RWPE1 (cell line): ENCODE results near the gene ELOVL2.

Source experiments
- CTCF ChIA-PET: fragments of 350-600 bp; sonication (Branson Sonifier 250); formaldehyde crosslinking; extraction: SDS; loops from one replicate; lab custom pipeline; 2021; lab: Yijun Ruan, JAX
- POLR2A ChIA-PET: fragments of 400-600 bp; formaldehyde crosslinking; extraction: SDS; loops from one replicate; lab custom pipeline; 2020; ENCODE audit warnings: antibody characterized with exemption; ENCODE audit not compliant: low non-redundant PET; lab: Yijun Ruan, JAX
- DNase-seq: peaks from one replicate; pipeline ENCODE4 v3.0.0; 2012; ENCODE audit warnings: low spot score
- H3K27ac ChIP-seq: fragments of 450-650 bp; 2 replicates; pipeline ENCODE4 v1.5.1; 2017
- CTCF ChIP-seq: fragments of 450-650 bp; conservative IDR thresholded peaks from 2 replicates; pipeline ENCODE4 v1.5.1; 2017; ENCODE audit warnings: low read depth, mild to moderate bottlenecking

The ELOVL2 gene

GRCh38 chr6:11012976-11013720, 31.0 kb downstream of the ELOVL2 start:
- POLR2A ChIA-PET: no interaction called here
- CTCF ChIA-PET: no interaction called here
- no peak for DNase-seq
- no peak for TF ChIP-seq CTCF
- H3K27ac ChIP-seq: no peak overlapping the region

- TF ChIP-seq CTCF: no peak
- POLR2A ChIA-PET: no interaction called here
- no peak for DNase-seq
- H3K27ac ChIP-seq: no peak overlapping the region
- CTCF ChIA-PET: no interaction called here
These were observed 31.8 kb downstream of the ELOVL2 start for GRCh38 chr6:11012295-11012754.

DNA sequence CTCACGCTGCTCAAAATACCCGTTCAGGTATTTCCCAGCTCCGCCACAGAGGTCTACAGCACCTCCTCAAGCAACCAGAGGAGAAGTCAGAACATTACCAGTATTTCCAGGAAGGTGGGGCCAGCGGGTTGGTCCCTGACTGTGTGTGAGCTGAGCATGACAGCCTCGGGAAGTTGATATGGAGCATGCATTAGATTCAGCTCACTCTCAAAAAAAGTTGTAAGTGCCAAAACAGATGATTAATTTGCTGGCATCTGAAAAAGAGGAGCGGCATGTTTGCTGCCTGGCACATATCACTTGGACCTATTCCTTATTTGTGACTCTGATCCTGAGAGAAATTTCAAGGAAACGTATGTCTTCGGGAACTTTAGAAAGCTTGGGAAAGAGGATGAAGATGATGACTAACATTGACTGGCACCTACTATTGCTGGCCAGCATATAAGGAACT, 32.3 kb downstream of the ELOVL2 start:
- DNase-seq: peak; percentile 59
- TF ChIP-seq CTCF: no peak
- peak overlapping the region; percentile 66 for H3K27ac ChIP-seq
- ChIA-PET CTCF (no interaction called here), POLR2A (no interaction called here)

DNA sequence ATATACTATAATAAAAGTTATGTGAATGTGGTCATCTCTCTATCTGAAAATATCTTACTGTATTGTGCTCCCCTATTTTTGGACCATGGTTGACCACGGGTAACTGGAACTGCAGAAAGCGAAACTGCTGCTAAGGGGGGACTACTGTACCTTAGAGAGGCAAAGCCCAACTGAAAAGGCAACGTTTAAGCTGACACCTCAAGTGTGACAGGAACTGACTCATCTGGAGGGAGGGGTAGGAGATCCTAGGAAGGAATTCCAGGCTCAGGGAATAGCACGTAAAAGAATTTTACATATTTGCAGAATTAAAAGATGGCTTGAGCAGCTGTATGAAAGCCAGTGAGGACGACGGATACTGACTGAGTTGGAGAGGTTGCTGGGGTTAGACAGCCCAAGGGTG, 34.8 kb downstream of the ELOVL2 start:
- ChIA-PET CTCF (interaction anchor here (0.7 kb wide), 1 partner anchor 13 kb away, joined by 3 read pairs; no protein-coding TSS in a partner anchor), POLR2A (no interaction called here)
- peak overlapping the region; percentile 36; the same call in 1 of the 2 replicates for H3K27ac ChIP-seq
- TF ChIP-seq CTCF: no peak
- peak; percentile 64 for DNase-seq

- POLR2A ChIA-PET: no interaction called here
- H3K27ac ChIP-seq: no peak overlapping the region
These were observed 35.3 kb downstream of the ELOVL2 start for GRCh38 chr6:11008821-11009220.

More at GRCh38 chr6:11008821-11009220, 35.3 kb downstream of the ELOVL2 start:
- DNase-seq: no peak
- CTCF ChIA-PET: no interaction called here
- TF ChIP-seq CTCF: no peak
